Cardiac fibroblast (primary cell): Measurements from ENCODE around the gene TANC1.

Experiments
- DNase-seq, 2 donors: peaks; one replicate each; pipeline versions ENCODE4 v3.0.0 to v3.0.0-alpha.2; 2010; ENCODE audit warnings: low read depth in 2 of 2
- H3K4me3 ChIP-seq, 2 donors: replicated peaks in 1 of 2; 1 replicate in 1 of 2; 2 replicates in 1 of 2; pipeline ENCODE4 v1.5.1; 2011; ENCODE audit warnings: low read depth in 2 of 2, low read length in 2 of 2, mild to moderate bottlenecking in 2 of 2, moderate library complexity in 1 of 2
- CTCF ChIP-seq: IDR thresholded peaks from one replicate; pipeline ENCODE4 v1.5.1; 2011; ENCODE audit warnings: low read depth, mild to moderate bottlenecking, low read length, inconsistent platforms

TANC1 gene

GRCh38 chr2:159064446-159065301 is 96.2 kb downstream of the TANC1 start:
- no peak overlapping the region for H3K4me3 ChIP-seq
- TF ChIP-seq CTCF = no peak
- peak; percentile 51 to 52 for DNase-seq

GRCh38 chr2:159065313-159065712 is 96.9 kb downstream of the TANC1 start:
- no peak for TF ChIP-seq CTCF
- DNase-seq = peak in 1 of 2 donors; percentile 60
- H3K4me3 ChIP-seq = no peak overlapping the region

GRCh38 chr2:159065891-159066290 is 97.5 kb downstream of the TANC1 start:
- no peak overlapping the region for H3K4me3 ChIP-seq
- TF ChIP-seq CTCF = no peak
- DNase-seq = no peak

- DNase-seq = no peak
- no peak overlapping the region for H3K4me3 ChIP-seq
- TF ChIP-seq CTCF = no peak
These were observed 98.2 kb downstream of the TANC1 start for GRCh38 chr2:159066541-159067156.

GRCh38 chr2:159067971-159068370 is 99.5 kb downstream of the TANC1 start:
- no peak for TF ChIP-seq CTCF
- no peak for DNase-seq
- no peak overlapping the region for H3K4me3 ChIP-seq

GRCh38 chr2:159069229-159069628 is 100.8 kb downstream of the TANC1 start:
- no peak overlapping the region for H3K4me3 ChIP-seq
- DNase-seq = no peak
- no peak for TF ChIP-seq CTCF
